ENCODE measurements around the gene MRFAP1.

Gene MRFAP1

GRCh38 chr4:6640292-6641163 lies at the start of gene MRFAP1:
MRFAP1 (plus strand) TSS chr4:6640685; CDS start chr4:6640863, 178 bp downstream.
- DNase-seq = peak; percentile 95

GRCh38 chr4:6591313-6591712 lies 49.2 kb upstream of the MRFAP1 start:
- no peak for DNase-seq

DNA sequence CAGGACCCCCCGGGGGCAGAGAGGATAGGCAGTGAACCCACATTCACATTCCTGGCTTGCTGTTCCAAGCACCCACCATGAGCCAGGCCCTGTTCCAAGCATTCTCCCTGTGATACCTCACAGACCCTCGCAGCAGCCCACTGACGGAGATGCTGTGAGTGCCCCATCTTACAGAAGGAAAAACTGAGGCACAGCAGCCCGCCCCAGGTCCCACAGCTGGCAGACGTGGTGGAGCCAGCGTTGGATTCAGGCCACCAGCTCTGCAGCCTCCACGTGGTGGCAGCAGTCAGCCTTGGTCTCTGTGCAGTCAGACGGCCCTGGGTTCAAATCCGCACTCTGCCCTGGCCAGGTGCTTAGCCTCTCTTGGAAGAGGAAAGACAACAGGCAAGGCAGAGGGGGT lies 48.7 kb upstream of the MRFAP1 start:
- no peak for DNase-seq

- no peak for DNase-seq
Measured at GRCh38 chr4:6592804-6593563, 47.5 kb upstream of the MRFAP1 start.

DNA sequence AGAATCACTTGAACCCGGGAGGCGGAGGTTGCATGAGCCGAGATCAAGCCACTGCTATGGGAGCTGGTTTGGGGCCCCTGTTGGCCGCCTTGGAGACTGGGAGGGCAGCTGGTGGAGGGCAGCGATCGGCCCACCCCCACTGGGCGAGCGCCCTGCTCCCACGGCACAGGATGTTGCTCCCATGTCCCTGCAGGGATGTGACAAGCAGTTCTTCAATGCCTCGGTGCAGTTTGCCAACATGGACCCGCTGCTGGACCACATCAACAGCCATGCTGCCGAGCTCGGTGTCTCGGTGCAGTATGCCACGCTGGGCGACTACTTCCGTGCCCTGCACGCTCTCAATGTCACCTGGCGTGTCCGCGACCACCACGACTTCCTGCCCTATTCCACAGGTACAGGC lies 46.1 kb upstream of the MRFAP1 start:
- no peak for DNase-seq

- no peak for DNase-seq
Measured at GRCh38 chr4:6594826-6595355, 45.6 kb upstream of the MRFAP1 start.

DNA sequence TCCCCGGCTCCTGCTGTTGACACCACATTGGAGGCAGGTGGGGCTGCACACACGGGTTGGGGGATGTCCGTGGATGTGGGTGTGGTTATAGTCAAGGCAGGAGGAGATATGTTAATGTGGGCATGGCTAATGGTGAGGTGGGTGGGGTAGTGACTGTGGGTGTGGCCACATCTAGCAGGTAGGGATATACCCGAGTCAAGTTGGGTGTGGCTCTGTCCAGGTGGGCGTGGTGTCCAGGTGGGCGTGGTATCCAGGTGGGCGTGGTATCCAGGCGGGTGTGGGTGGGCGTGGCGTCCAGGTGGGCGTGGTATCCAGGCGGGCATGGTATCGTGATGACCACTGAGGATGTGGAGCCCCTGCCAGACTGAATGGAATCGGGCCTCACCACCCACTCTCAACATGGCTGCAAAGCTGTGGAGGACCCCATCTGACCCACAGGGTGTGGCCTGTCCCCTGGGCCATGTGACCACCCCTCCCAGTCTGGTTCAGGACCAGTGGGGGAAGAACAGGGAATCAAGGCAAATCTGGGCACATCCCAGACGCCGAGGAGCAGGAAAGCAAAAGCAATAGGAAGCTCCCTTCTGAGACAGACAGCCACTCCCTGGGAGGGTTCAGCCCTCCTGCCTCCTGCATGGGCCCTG lies 44.5 kb upstream of the MRFAP1 start:
- DNase-seq = peak; percentile 14

- no peak for DNase-seq
Measured at GRCh38 chr4:6596948-6597347, 43.5 kb upstream of the MRFAP1 start.

DNA sequence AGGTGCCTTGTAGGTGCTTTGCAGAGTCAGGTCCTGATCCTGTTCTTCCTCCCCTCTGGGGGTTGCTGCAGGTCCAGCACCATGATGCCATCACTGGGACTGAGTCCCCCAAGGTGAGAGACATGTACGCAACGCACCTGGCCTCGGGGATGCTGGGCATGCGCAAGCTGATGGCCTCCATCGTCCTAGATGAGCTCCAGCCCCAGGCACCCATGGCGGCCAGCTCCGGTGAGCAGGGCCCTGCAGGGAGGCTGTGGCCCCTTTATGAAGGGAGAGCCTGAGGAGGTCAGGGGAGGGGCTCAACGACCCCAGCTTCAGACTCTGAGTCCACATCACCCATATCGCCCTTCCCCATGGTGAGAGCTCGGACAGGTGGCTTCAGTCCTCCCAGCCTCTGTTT lies 42.4 kb upstream of the MRFAP1 start:
- DNase-seq = no peak

DNA sequence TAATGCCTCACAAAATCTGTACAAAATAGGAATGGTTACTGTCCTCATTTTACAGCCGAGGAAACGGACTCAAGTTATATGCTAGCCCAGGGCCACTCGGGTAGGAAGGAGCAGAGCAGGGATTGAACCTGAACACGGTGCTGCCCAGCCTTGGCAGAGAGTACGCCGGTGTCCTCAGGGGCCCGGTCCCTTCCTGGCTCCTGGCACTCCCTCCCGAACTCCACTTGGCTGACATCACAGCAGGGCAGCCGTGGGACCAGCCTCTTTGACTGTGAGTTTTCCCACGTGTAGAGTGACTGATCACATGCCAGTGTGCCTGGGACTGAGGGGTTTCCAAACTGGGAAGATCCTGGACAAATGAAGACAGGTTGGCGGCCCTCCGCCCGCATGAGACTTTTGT lies 41.8 kb upstream of the MRFAP1 start:
- no peak for DNase-seq

- DNase-seq = no peak
Measured at GRCh38 chr4:6601661-6602250, 38.7 kb upstream of the MRFAP1 start.

DNA sequence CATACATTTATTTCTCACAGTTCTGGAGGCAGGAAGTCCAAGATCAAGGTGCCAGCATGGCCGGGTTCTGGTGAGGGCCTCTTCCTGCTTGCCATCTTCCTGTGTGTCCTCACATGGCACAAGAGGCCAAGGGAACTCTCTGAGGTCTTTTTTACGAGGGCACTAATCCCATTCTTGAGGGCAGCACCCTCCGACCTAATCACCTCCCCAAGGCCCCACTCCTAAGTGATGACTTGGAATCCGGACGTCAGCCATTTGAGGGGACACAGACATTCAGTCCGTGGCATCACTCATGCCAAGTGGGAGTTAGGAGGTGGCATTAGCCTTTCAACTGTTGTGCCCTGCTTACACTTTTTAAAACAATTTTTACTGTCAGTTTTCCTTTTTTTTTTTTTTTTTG lies 38.2 kb upstream of the MRFAP1 start:
- no peak for DNase-seq

DNA sequence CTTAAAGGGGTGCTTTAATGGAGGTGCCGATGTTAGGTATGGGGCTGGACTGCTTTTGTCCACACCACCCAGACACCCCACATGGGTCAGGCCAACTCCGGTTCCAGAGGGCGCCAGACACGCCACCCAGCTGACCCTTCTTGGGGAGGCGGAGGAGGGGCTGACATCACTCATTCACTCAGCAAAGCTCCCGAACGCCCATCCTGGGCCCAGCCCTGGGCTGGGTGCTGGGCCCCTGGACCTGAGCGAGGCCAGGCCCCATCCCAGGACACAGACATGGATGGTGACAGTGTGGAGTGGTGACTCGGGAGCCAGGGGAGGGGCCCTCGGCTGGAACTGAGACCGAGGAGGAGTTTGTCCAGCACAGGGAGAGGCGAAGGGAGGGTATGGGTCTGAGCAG lies 37.4 kb upstream of the MRFAP1 start:
- DNase-seq = no peak

DNA sequence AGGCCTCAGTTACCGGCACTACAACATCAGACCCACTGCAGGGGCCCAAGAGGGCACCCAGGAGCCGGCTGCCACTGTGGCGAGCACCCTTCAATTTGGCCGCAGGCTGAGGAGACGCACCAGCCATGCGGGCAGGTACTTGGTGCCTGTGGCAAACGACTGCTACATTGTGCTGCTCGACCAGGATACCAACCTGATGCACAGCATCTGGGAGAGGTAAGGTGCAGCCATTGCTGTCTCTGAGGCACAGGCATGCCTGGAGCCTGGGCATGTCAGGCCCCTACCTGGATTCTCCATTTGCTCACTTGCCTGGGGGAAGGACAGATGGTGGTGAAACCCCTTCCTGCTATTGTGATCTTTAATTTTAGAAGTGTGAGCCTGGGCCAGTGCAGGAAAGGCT lies 35.4 kb upstream of the MRFAP1 start:
- DNase-seq = no peak

DNA sequence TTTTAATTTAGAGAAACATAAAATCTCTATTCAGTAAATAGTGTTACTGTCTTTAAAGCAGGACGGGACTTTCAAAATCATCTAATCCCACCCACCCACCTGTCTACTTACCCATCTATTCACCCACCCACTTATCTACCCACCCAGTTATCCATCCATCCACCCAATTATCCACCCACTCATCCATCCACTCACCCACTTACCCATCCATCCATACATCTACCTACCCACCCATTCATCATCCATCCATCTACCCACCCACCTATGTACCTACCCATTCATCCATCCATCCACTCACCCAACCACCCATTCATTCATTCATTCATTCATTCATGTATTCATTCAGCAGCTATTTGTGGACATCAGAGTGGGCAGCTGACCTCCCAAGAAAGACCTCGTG lies 34.9 kb upstream of the MRFAP1 start:
- no peak for DNase-seq

DNA sequence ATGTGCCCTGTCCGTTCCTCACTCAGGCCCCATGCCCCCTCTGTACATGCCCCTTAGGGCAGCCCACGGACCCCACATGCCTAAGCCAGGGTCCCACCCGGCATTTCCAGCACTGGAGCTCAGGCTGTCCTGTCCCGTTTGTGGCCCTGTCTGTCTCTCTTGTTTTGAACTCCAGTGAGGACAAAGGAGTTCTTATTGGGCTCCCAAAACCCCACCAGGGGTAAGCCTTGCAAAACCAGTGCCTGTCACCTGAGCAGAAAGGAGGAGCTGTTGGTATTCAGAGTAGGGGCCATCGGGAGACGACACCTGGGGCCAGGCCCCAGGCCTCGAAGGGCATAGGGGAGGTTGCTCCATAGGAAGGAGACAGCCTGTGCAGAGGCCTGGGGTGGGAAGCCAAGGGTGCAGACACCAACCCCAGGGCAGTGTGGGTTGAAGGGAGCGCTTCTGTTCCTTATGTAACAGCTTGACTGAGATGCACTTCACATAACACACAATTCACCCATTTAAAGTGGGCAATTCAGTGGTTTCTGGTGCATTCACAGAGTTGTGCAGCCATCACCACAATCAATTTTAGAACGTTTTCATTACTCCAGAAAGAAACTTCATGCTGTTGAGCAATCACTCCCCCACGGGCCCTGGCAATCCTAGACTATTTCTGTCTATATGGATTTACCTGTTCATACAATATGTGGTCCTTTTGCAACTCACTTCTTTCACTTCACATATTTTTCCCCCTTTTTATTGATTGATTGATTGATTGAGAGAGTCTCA lies 33.8 kb upstream of the MRFAP1 start:
- no peak for DNase-seq

DNA sequence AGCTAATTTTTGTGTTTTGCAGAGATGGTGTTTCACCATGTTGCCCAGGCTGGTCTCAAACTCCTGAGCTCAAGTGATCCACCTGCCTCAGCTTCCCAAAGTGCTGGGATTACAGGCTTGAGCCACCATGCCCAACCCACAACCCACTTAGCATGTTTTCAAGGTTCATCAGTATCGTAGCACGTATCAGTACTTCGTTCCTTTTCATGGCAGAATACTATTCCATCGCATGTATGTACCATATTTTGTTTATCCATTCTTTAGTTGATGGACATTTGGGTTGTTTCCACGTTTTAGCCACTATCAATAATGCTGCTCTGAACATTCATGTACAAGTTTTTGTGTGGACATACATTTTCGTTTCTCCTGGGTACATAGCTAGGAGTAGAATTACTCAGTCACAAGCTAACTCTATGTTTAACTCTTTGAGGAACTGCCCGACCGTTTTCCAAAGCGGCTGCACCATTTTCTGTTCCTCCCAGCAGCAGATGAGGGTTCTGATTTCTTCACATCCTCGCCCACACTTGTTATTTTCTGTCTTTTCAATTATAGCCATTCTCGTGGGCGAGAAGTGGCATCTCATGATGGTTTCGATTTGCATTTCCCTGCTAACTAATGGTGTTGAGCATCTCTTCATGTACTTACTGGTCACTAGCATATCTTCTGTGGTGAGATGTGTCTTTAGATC lies 33.0 kb upstream of the MRFAP1 start:
- DNase-seq = no peak

- no peak for DNase-seq
Measured at GRCh38 chr4:6608758-6609414, 31.6 kb upstream of the MRFAP1 start.

DNA sequence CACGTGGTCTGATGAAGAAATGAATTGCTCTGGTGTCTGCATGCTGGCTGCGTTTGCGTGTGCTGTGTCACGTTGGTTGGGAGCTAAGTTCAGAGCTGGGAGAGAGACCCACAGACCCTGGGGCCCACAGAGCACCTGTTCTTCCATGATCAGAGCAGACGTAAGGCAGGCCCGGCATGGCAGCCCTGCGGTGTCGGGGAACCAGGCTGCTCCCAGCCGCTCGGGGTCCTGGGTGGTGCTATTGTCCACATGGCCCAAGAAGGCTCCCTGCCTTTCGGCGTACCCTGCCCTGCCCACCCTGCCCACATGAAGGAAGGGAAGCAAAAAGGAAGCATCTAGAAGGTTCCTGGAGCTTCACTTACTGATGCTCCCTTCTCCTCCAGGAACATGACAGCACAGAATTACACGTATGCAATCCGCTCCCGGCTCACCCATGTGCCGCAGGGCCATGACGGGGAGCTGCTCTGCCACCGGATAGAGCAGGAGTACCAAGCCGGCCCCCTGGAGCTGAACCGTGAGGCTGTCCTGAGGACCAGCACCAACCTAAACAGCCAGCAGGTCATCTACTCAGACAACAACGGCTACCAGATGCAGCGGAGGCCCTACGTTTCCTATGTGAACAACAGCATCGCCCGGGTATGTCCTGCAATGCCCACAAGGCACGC lies 30.9 kb upstream of the MRFAP1 start:
- no peak for DNase-seq

GRCh38 chr4:6610856-6611430 lies 29.5 kb upstream of the MRFAP1 start:
- no peak for DNase-seq
